GM12891 (cell line): Measurements from ENCODE around the gene STAC2.

Experiments
- PAX5 ChIP-seq: IDR thresholded peaks from 2 replicates; pipeline ENCODE4 v1.6.1; 2011; ENCODE audit warnings: low read length, moderate library complexity, mild to moderate bottlenecking; ENCODE audit not compliant: insufficient read depth, severe bottlenecking
- POLR2A ChIP-seq: IDR thresholded peaks from 2 replicates; pipeline ENCODE4 v1.6.1; 2011; ENCODE audit warnings: low read depth, low read length, control low read depth
- POLR2AphosphoS5 ChIP-seq: IDR thresholded peaks from 2 replicates; pipeline ENCODE4 v1.6.1; 2011; ENCODE audit warnings: low read depth, low read length, control low read depth
- POU2F2 ChIP-seq: IDR thresholded peaks from 2 replicates; pipeline ENCODE4 v1.6.1; 2011; ENCODE audit warnings: low read depth, mild to moderate bottlenecking, control low read depth, low read length, moderate library complexity
- SPI1 ChIP-seq: IDR thresholded peaks from 2 replicates; pipeline ENCODE4 v1.6.1; 2011; ENCODE audit warnings: low read depth, low read length, control low read depth
- TAF1 ChIP-seq: IDR thresholded peaks from 2 replicates; pipeline ENCODE4 v1.6.1; 2011; ENCODE audit warnings: low read depth, low read length, control low read depth

GRCh38 chr17:39193346-39193745 is 32.4 kb downstream of the STAC2 start:
- TF ChIP-seq POLR2A: no peak
- no peak for TF ChIP-seq POLR2AphosphoS5
- no peak for TF ChIP-seq TAF1
- TF ChIP-seq SPI1: no peak
- TF ChIP-seq POU2F2: no peak
- TF ChIP-seq PAX5: no peak
